Skeletal muscle tissue (tissue), 4 donors: Measurements from ENCODE around the gene CMTM3. TPM values are rescaled to one million over a fixed set of nuclear protein-coding genes. Genes with fewer than 3 reads are reported as not detected.

Experiments used
- H3K27ac ChIP-seq: one replicate; pipeline ENCODE4 v1.7.0; 2013; ENCODE audit warnings: mild to moderate bottlenecking, low read depth, low read length, inconsistent platforms
- H3K27me3 ChIP-seq, 3 donors: one replicate each; pipeline ENCODE4 v1.7.0; 2013; ENCODE audit warnings: low read length in 3 of 3; ENCODE audit not compliant: control insufficient read depth in 3 of 3, insufficient read depth in 3 of 3
- H3K36me3 ChIP-seq, 3 donors: one replicate each; pipeline ENCODE4 v1.7.0; 2013; ENCODE audit warnings: low read length in 3 of 3; ENCODE audit not compliant: control insufficient read depth in 3 of 3, insufficient read depth in 3 of 3
- H3K4me1 ChIP-seq, 3 donors: one replicate each; pipeline ENCODE4 v1.7.0; 2013; ENCODE audit warnings: low read length in 3 of 3, mild to moderate bottlenecking in 3 of 3; ENCODE audit not compliant: control insufficient read depth in 3 of 3, insufficient read depth in 3 of 3
- H3K4me3 ChIP-seq, 3 donors: one replicate each; pipeline ENCODE4 v1.7.0; 2013; ENCODE audit warnings: low read length in 3 of 3
- H3K9ac ChIP-seq, 3 donors: one replicate each; pipeline ENCODE4 v1.7.0; 2013; ENCODE audit warnings: low read length in 3 of 3, mild to moderate bottlenecking in 3 of 3, moderate library complexity in 2 of 3, low read depth in 1 of 3
- H3K9me3 ChIP-seq, 3 donors: one replicate each; pipeline ENCODE4 v1.7.0; 2013; ENCODE audit warnings: low read length in 3 of 3; ENCODE audit not compliant: control insufficient read depth in 3 of 3
- total RNA-seq: library from RNA; depleted of rRNA; stranded (reverse); fragments of >200 nt; gene quantifications from one replicate; pipeline ENCODE4 v1.2.3, GENCODE V29; 2014
- donor health status: Osteomylitis.

CMTM3 gene
- total RNA-seq, 1 donor from 2014 or later = 23.0 TPM

GRCh38 chr16:66569131-66569530, 35.4 kb upstream of the CMTM3 start:
- no peak overlapping the region for H3K4me3 ChIP-seq
- H3K4me1 ChIP-seq = no peaks in the 10 kb centered on the region
- no peaks in the 10 kb centered on the region for H3K9me3 ChIP-seq
- H3K27me3 ChIP-seq = peaks cover 0 to 3% (median 0%) of the 10 kb centered on the region in 3 donors
- H3K36me3 ChIP-seq = peaks cover 0 to 9% (median 6%) of the 10 kb centered on the region in 3 donors
- H3K27ac ChIP-seq = no peak overlapping the region
- H3K9ac ChIP-seq = no peak overlapping the region

GRCh38 chr16:66569827-66570405, 34.6 kb upstream of the CMTM3 start:
- Histone ChIP-seq H3K9me3 (no peaks in the 10 kb centered on the region), H3K27ac (no peak overlapping the region), H3K27me3 (peaks cover 0 to 3% (median 0%) of the 10 kb centered on the region in 3 donors), H3K36me3 (peaks cover 0 to 7% (median 6%) of the 10 kb centered on the region in 3 donors), H3K4me3 (no peak overlapping the region), H3K9ac (no peak overlapping the region), H3K4me1 (no peaks in the 10 kb centered on the region)

DNA sequence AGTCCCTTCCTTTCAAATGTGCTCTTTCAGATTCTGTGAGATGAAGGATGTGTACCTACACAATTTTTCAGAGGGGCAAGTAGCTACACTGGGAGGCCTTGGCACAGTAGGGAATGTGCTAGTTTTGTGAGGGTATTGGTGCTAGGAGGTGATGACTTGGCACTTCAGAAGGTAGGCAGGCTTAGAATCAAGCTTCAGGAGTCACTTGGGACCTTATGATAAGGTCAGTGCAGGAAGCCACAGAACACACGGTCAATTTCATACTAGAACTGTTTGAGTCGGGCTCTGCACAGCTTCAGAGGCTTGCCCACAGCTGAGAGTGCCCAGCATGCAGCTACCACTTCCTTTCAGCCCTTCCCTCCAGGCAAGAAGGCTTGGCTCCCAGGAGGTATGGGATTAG, 32.1 kb upstream of the CMTM3 start:
- H3K9me3 ChIP-seq = no peaks in the 10 kb centered on the region
- H3K4me1 ChIP-seq = no peaks in the 10 kb centered on the region
- no peak overlapping the region for H3K27ac ChIP-seq
- no peak overlapping the region for H3K4me3 ChIP-seq
- no peaks in the 10 kb centered on the region for H3K36me3 ChIP-seq
- H3K27me3 ChIP-seq = peaks cover 0 to 10% (median 8%) of the 10 kb centered on the region in 3 donors
- H3K9ac ChIP-seq = no peak overlapping the region

DNA sequence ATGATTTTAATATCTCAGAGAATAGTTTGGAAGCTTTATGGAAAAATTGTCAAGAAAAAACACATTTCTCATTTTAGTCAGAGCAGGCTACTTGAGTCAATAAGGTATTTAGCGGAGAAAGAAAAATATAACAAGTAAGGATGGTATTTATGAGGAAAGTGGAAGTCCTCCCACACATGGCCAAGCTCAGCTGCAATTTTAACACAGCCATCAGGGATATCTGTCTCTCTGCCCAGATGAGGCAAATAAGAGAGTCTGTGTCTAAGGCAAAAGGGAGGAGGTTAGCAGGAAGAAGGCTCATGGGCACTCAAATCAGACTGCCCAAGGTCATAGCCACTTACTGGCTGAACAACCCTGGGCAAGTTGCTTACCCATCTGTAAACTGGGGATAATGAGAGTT, 30.4 kb upstream of the CMTM3 start:
- Histone ChIP-seq H3K4me3 (no peak overlapping the region), H3K27ac (no peak overlapping the region), H3K4me1 (peaks cover 10 to 12% (median 12%) of the 10 kb centered on the region in 3 donors), H3K9ac (no peak overlapping the region), H3K9me3 (no peaks in the 10 kb centered on the region), H3K27me3 (peaks cover 11 to 27% (median 25%) of the 10 kb centered on the region in 3 donors), H3K36me3 (no peaks in the 10 kb centered on the region)

GRCh38 chr16:66574531-66574930, 30.0 kb upstream of the CMTM3 start:
- Histone ChIP-seq H3K27me3 (peaks cover 11 to 30% (median 29%) of the 10 kb centered on the region in 3 donors), H3K27ac (no peak overlapping the region), H3K9ac (no peak overlapping the region), H3K9me3 (no peaks in the 10 kb centered on the region), H3K4me1 (peaks cover 13 to 16% (median 13%) of the 10 kb centered on the region in 3 donors), H3K36me3 (no peaks in the 10 kb centered on the region), H3K4me3 (no peak overlapping the region)

GRCh38 chr16:66575060-66575459, 29.4 kb upstream of the CMTM3 start:
- no peak overlapping the region for H3K4me3 ChIP-seq
- H3K36me3 ChIP-seq = no peaks in the 10 kb centered on the region
- peaks cover 11 to 30% (median 29%) of the 10 kb centered on the region in 3 donors for H3K27me3 ChIP-seq
- no peak overlapping the region for H3K27ac ChIP-seq
- peaks cover 14 to 20% (median 16%) of the 10 kb centered on the region in 3 donors for H3K4me1 ChIP-seq
- H3K9ac ChIP-seq = no peak overlapping the region
- no peaks in the 10 kb centered on the region for H3K9me3 ChIP-seq

GRCh38 chr16:66576296-66576695, 28.2 kb upstream of the CMTM3 start:
- Histone ChIP-seq H3K9me3 (no peaks in the 10 kb centered on the region), H3K4me3 (no peak overlapping the region), H3K4me1 (peaks cover 26 to 32% (median 27%) of the 10 kb centered on the region in 3 donors), H3K36me3 (no peaks in the 10 kb centered on the region), H3K9ac (no peak overlapping the region), H3K27ac (no peak overlapping the region), H3K27me3 (peaks cover 11 to 30% (median 29%) of the 10 kb centered on the region in 3 donors)

DNA sequence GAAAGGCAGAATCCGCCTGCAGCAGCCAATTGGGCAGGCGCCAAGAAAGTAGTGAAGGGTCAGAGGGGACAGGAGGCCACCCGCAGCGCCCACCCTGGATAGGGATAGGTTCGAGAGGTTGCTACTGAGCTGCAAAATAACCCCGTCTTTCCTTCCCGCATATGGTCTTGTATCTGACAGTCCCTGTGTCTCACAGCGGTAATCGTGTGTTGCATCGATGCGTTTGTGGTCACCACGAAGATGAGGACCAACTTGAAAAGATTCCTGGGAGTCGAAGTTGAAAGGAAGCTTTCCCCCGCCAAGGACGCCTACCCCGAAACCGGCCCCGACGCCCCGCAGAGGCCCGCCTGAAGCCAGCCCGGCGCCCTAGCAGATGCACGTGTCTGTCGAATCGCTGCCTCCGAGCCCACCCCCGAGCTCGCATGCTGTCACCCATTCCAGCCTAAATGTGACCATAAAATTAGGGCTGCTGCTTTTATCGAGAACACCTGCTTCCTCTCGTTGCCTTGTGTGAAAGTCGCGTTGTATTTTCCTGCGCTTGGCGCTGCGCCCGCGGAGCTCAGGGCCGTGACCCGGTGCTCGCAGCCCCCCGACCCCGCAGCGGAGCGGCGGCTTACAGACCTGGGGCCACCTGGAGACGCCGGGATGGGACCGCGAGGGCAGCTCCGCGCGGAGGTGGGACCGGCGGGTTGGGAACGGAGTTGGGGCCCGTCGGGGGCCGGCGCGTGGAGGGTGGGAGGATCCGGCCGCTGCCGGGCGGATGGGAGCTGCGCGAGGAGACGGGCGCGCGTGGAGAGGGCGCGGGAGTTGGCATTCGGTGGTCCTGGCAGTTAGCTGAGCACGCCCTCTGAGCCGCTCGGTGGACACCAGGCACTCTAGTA, 25.6 kb upstream of the CMTM3 start, which contains the start of gene CMTM2:
Gene CMTM2 (plus strand): TSS at position 813 of the 881 bp plus-strand sequence. CDS start 145 bp downstream, outside the sequence.
- peak within 1 kb of the TSS; percentile 24 to 45 (median 31) for H3K4me3 ChIP-seq
- peaks cover 11 to 30% (median 26%) of the 10 kb centered on the region in 3 donors for H3K27me3 ChIP-seq
- no peak within 1 kb of the TSS for H3K27ac ChIP-seq
- peaks cover 26 to 36% (median 29%) of the 10 kb centered on the region in 3 donors for H3K4me1 ChIP-seq
- H3K9me3 ChIP-seq = no peaks in the 10 kb centered on the region
- no peaks in the 10 kb centered on the region for H3K36me3 ChIP-seq
- peak within 1 kb of the TSS in 1 of 3 donors; percentile 28 for H3K9ac ChIP-seq

DNA sequence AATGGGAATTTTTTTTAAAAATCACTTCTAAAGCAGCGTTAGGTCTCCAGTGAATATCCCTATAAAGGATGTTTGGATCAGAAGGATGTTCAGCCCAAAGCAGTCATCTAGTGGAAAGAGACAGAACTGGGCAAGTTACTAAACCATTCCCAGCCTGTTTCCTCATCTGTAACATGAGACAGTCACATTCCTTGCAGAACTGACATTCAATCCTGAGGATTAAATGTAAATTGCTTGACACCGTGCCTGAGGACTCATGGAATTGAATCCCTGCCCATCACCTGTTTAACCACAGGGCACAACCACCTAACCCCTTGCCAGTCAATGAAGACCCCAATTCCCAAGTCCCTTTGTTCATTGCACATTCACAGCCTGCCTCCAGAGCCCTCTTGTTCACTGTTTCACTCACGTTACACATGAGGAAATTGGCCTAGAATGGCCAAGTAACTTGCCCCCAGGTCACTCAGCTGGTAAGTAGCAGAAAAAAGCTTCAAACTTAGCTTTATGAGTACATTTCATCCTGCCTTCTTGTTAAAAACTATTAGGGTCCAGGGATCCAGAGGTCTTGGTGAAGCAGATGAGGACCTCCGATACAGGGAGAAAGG, 23.8 kb upstream of the CMTM3 start:
- Histone ChIP-seq H3K9me3 (no peaks in the 10 kb centered on the region), H3K27me3 (peaks cover 11 to 28% (median 23%) of the 10 kb centered on the region in 3 donors), H3K4me1 (peaks cover 27 to 39% (median 29%) of the 10 kb centered on the region in 3 donors), H3K4me3 (no peak overlapping the region), H3K27ac (no peak overlapping the region), H3K36me3 (no peaks in the 10 kb centered on the region), H3K9ac (no peak overlapping the region)
